SK-N-SH (cell line): Measurements from ENCODE around the gene MAP3K4. TPM values are rescaled to one million over a fixed set of nuclear protein-coding genes. Genes with fewer than 3 reads are reported as not detected.

ENCODE experiments used
- CTCF ChIA-PET: fragments of 300-600, 350-600 bp; formaldehyde crosslinking; extraction: SDS; loops from one replicate; lab custom pipeline; 2021; lab: Yijun Ruan, JAX
- POLR2A ChIA-PET: fragments of 350-600 bp; sonication (Branson Sonifier 250); formaldehyde crosslinking; extraction: SDS; loops from one replicate; lab custom pipeline; 2020; ENCODE audit warnings: antibody characterized with exemption, inconsistent platforms; lab: Yijun Ruan, JAX
- DNase-seq: peaks from one replicate; pipeline ENCODE4 v3.0.0; 2012
- H2AFZ ChIP-seq: fragments of 200-600 bp; sonication (generic); 2 replicates; pipeline ENCODE4 v1.8.1; 2016; ENCODE audit warnings: antibody characterized with exemption, mild to moderate bottlenecking, low read depth
- H3F3A ChIP-seq: fragments of 200-600 bp; sonication (generic); replicated peaks from 2 replicates; pipeline ENCODE3; 2016; ENCODE audit warnings: antibody characterized with exemption, mild to moderate bottlenecking; ENCODE audit not compliant: insufficient read depth
- H3K27ac ChIP-seq, 2 experiments: fragments of 200-500 bp in 1 of 2; fragments of 200-600 bp in 1 of 2; sonication (Bioruptor generic) in 1 of 2; sonication (generic), shearing (Covaris generic) in 1 of 2; 2 replicates each; pipeline versions ENCODE4 v1.5.1 to v1.6.1; 2014 to 2016; ENCODE audit warnings: low read depth in 2 of 2, inconsistent platforms in 1 of 2, low read length in 1 of 2, mild to moderate bottlenecking in 1 of 2, mixed read lengths in 1 of 2
- H3K27me3 ChIP-seq: fragments of 200-600 bp; sonication (generic), shearing (Covaris generic); 2 replicates; pipeline ENCODE4 v1.6.1; 2016; ENCODE audit warnings: mixed run types; ENCODE audit not compliant: insufficient read depth
- H3K36me3 ChIP-seq, 2 experiments: fragments of 200-500 bp in 1 of 2; fragments of 200-600 bp in 1 of 2; sonication (Bioruptor generic) in 1 of 2; sonication (generic) in 1 of 2; replicated peaks in 1 of 2; 2 replicates each; pipeline versions ENCODE3 to v1.5.1; 2014 to 2016; ENCODE audit warnings: low read length in 1 of 2, mild to moderate bottlenecking in 1 of 2; ENCODE audit not compliant: insufficient read depth in 2 of 2, control insufficient read depth in 1 of 2
- H3K4me1 ChIP-seq, 2 experiments: fragments of 200-500 bp in 1 of 2; fragments of 200-600 bp in 1 of 2; sonication (Bioruptor generic) in 1 of 2; sonication (generic), shearing (Covaris generic) in 1 of 2; 2 replicates each; pipeline versions ENCODE4 v1.5.1 to v1.6.1; 2014 to 2016; ENCODE audit warnings: low read depth in 1 of 2, low read length in 1 of 2, mixed run types in 1 of 2; ENCODE audit not compliant: insufficient read depth in 2 of 2, control insufficient read depth in 1 of 2
- H3K4me2 ChIP-seq: fragments of 200-600 bp; sonication (generic), shearing (Covaris generic); 2 replicates; pipeline ENCODE4 v1.6.1; 2017; ENCODE audit warnings: mixed run types
- H3K4me3 ChIP-seq, 2 experiments: fragments of 200-500 bp in 1 of 2; fragments of 200-600 bp in 1 of 2; sonication (Bioruptor generic) in 1 of 2; sonication (generic), shearing (Covaris generic) in 1 of 2; 2 replicates each; pipeline versions ENCODE4 v1.5.1 to v1.8.1; 2014 to 2016; ENCODE audit warnings: low read depth in 2 of 2, inconsistent platforms in 1 of 2, low read length in 1 of 2, mild to moderate bottlenecking in 1 of 2, mixed read lengths in 1 of 2, moderate library complexity in 1 of 2
- H3K79me2 ChIP-seq: fragments of 200-600 bp; sonication (generic); 2 replicates; pipeline ENCODE4 v1.8.1; 2017; ENCODE audit warnings: mild to moderate bottlenecking; ENCODE audit not compliant: insufficient read depth
- H3K9ac ChIP-seq: fragments of 200-600 bp; sonication (generic); 2 replicates; pipeline ENCODE4 v1.6.1; 2017; ENCODE audit warnings: mixed run types
- H3K9me2 ChIP-seq: fragments of 200-600 bp; sonication (generic); 2 replicates; pipeline ENCODE4 v1.6.1; 2017; ENCODE audit warnings: mixed run types
- H3K9me3 ChIP-seq: fragments of 200-600 bp; sonication (generic); 2 replicates; pipeline ENCODE4 v1.6.1; 2017; ENCODE audit warnings: mixed run types, mild to moderate bottlenecking, moderate library complexity
- H4K20me1 ChIP-seq: fragments of 200-600 bp; sonication (generic); 2 replicates; pipeline ENCODE4 v1.6.1; 2017; ENCODE audit warnings: mild to moderate bottlenecking, mixed run types; ENCODE audit not compliant: insufficient read depth
- ELF1 ChIP-seq: IDR thresholded peaks from 2 replicates; pipeline ENCODE4 v1.4.0; 2012
- FOXJ3 ChIP-seq: sonication (generic); formaldehyde crosslinking; IDR thresholded peaks from 2 replicates; pipeline ENCODE4 v1.5.1; 2020; ENCODE audit warnings: mild to moderate bottlenecking, missing genetic modification reagents
- GABPA ChIP-seq: IDR thresholded peaks from 2 replicates; pipeline ENCODE4 v1.4.0; 2012; ENCODE audit warnings: low read depth, mild to moderate bottlenecking
- MXI1 ChIP-seq: IDR thresholded peaks from 2 replicates; pipeline ENCODE4 v1.6.1; 2012; ENCODE audit warnings: mild to moderate bottlenecking, low read depth, low read length, improper control_type of control experiment
- NRF1 ChIP-seq: IDR thresholded peaks from 2 replicates; pipeline ENCODE4 v1.6.1; 2012; ENCODE audit warnings: low read depth, mild to moderate bottlenecking, low read length
- POLR2AphosphoS5 ChIP-seq: IDR thresholded peaks from 2 replicates; pipeline ENCODE4 v1.6.1; 2012; ENCODE audit warnings: low read depth, low read length
- RAD21 ChIP-seq: IDR thresholded peaks from 2 replicates; pipeline ENCODE4 v1.6.1; 2012; ENCODE audit warnings: mild to moderate bottlenecking, low read length
- RCOR1 ChIP-seq: fragments of 150-350 bp; IDR thresholded peaks from 2 replicates; pipeline ENCODE4 v1.6.1; 2017; ENCODE audit warnings: antibody characterized with exemption, low read length
- REST ChIP-seq: IDR thresholded peaks from 2 replicates; pipeline ENCODE4 v1.6.1; 2012; ENCODE audit warnings: mild to moderate bottlenecking, low read depth, low read length, moderate library complexity
- RFX5 ChIP-seq: IDR thresholded peaks from 2 replicates; pipeline ENCODE4 v1.6.1; 2012; ENCODE audit warnings: mild to moderate bottlenecking, improper control_type of control experiment, low read length
- RXRA ChIP-seq: IDR thresholded peaks from 2 replicates; pipeline ENCODE4 v1.4.0; 2012; ENCODE audit warnings: low read depth, mild to moderate bottlenecking, borderline replicate concordance
- SMC3 ChIP-seq: IDR thresholded peaks from 2 replicates; pipeline ENCODE4 v1.6.1; 2012; ENCODE audit warnings: low read depth, low read length, improper control_type of control experiment
- TAF1 ChIP-seq: IDR thresholded peaks from 2 replicates; pipeline ENCODE4 v1.6.1; 2012; ENCODE audit warnings: low read depth, mild to moderate bottlenecking, low read length, moderate library complexity, borderline replicate concordance
- USF1 ChIP-seq: IDR thresholded peaks from 2 replicates; pipeline ENCODE4 v1.4.0; 2012; ENCODE audit warnings: low read depth, borderline replicate concordance
- USF2 ChIP-seq: fragments of 150-350 bp; IDR thresholded peaks from 2 replicates; pipeline ENCODE4 v1.6.1; 2017; ENCODE audit warnings: antibody characterized with exemption, low read length, low read depth, borderline replicate concordance
- WGBS: methylation state at CpG from one replicate; pipeline ENCODE4 v1.1.6; 2017; ENCODE audit warnings: low lambda C conversion rate; 5-methylcytosine and 5-hydroxymethylcytosine counted together
- polyA plus RNA-seq, 3 experiments: library from polyadenylated mRNA; depleted of rRNA; stranded (reverse); fragments of >200 nt; gene quantifications; 2 replicates each; pipeline ENCODE4 v1.2.3, GENCODE V29; 2012

Gene MAP3K4
- polyA plus RNA-seq, 1 of the 3 experiments (the other 2 are of a cell fraction): 6.8 TPM

- no peaks in the 10 kb centered on the region for H3K79me2 ChIP-seq
- ChIA-PET CTCF (interaction anchor here (0.9 kb wide), 1 partner anchor 292 kb away, joined by 3 read pairs; no protein-coding TSS in a partner anchor), POLR2A (no interaction called here)
- no peak overlapping the region for H3K9ac ChIP-seq
- no peak overlapping the region for H3K27ac ChIP-seq
- no peaks in the 10 kb centered on the region for H4K20me1 ChIP-seq
- H3K4me3 ChIP-seq: no peak overlapping the region
- no peak overlapping the region for H3K4me2 ChIP-seq
- TF ChIP-seq SMC3 (no peak), TAF1 (no peak), POLR2AphosphoS5 (no peak), RCOR1 (no peak), MXI1 (no peak), USF1 (no peak), NRF1 (no peak), GABPA (no peak), ELF1 (no peak), RXRA (no peak), RFX5 (no peak), USF2 (no peak), FOXJ3 (CRISPR knock-in tag) (no peak), REST (no peak), RAD21 (no peak)
- no peaks in the 10 kb centered on the region for H3K9me3 ChIP-seq
- no peak for DNase-seq
- H3K36me3 ChIP-seq: peaks cover 35 to 55% of the 10 kb centered on the region in 2 experiments
- H3K27me3 ChIP-seq: no peaks in the 10 kb centered on the region
- H3K9me2 ChIP-seq: no peaks in the 10 kb centered on the region
- H3F3A ChIP-seq: peaks cover 3% of the 10 kb centered on the region
- H2AFZ ChIP-seq: no peak overlapping the region
- whole genome bisulfite sequencing: 96% methylated on average over 2 of the region's 2 CpGs
- no peaks in the 10 kb centered on the region for H3K4me1 ChIP-seq
Measured at GRCh38 chr6:161082215-161082614, 90.6 kb downstream of the MAP3K4 start.
